ENCODE data around the gene CFAP91.

The CFAP91 gene

DNA sequence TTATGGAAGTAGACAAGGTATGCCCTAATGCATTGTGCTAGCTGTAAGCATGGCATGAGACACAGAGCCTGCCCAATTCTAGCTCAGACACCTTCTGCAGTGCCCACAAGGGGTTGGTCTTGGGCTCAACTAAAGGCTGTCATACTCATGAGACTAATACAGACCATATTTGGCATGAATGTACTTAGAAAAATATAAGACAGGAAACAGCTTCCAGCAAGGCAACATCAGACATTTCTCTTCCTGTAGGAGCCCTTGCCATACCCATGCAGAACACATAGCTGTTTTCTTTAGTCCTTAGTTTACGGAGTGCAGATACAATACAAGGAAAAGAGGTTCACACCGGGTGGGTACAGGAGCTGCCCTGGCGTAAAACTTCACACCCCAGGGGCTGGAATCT lies 48.6 kb downstream of the CFAP91 start:
- Histone ChIP-seq H3K27ac (ENCODE audit: low read length) (no peak overlapping the region), H3K9ac (ENCODE audit: low read length) (no peak overlapping the region), H3K4me1 (ENCODE audit: control insufficient read depth, low read depth, low read length) (no peaks in the 10 kb centered on the region), H3K9me3 (ENCODE audit: control insufficient read depth, low read depth, low read length) (peaks cover 2% of the 10 kb centered on the region), H3K4me3 (ENCODE audit: low read length) (no peak overlapping the region), H3K27me3 (ENCODE audit: control insufficient read depth, insufficient read depth, low read length) (no peaks in the 10 kb centered on the region), H3K36me3 (ENCODE audit: control insufficient read depth, low read depth, low read length) (no peaks in the 10 kb centered on the region)
